Smooth muscle cell of trachea (primary cell): ENCODE data around the gene NHLRC2. TPM values are rescaled to one million over a fixed set of nuclear protein-coding genes. Genes with fewer than 3 reads are reported as not detected.

Source experiments
- total RNA-seq: library from RNA; depleted of rRNA; stranded (reverse); fragments of >200 nt; gene quantifications from 2 replicates; pipeline ENCODE4 v1.2.1, GENCODE V29; 2014

NHLRC2 gene, protein sequence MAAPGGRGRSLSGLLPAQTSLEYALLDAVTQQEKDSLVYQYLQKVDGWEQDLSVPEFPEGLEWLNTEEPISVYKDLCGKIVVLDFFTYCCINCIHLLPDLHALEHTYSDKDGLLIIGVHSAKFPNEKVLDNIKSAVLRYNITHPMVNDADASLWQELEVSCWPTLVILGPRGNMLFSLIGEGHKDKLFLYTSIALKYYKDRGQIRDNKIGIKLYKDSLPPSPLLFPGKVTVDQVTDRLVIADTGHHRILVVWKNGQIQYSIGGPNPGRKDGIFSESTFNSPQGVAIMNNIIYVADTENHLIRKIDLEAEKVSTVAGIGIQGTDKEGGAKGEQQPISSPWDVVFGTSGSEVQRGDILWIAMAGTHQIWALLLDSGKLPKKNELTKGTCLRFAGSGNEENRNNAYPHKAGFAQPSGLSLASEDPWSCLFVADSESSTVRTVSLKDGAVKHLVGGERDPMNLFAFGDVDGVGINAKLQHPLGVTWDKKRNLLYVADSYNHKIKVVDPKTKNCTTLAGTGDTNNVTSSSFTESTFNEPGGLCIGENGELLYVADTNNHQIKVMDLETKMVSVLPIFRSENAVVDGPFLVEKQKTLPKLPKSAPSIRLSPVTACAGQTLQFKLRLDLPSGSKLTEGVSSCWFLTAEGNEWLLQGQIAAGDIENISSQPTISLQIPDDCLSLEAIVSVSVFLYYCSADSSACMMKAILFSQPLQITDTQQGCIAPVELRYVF
- total RNA-seq: 8.4 and 12.8 TPM in 2 replicates

DNA sequence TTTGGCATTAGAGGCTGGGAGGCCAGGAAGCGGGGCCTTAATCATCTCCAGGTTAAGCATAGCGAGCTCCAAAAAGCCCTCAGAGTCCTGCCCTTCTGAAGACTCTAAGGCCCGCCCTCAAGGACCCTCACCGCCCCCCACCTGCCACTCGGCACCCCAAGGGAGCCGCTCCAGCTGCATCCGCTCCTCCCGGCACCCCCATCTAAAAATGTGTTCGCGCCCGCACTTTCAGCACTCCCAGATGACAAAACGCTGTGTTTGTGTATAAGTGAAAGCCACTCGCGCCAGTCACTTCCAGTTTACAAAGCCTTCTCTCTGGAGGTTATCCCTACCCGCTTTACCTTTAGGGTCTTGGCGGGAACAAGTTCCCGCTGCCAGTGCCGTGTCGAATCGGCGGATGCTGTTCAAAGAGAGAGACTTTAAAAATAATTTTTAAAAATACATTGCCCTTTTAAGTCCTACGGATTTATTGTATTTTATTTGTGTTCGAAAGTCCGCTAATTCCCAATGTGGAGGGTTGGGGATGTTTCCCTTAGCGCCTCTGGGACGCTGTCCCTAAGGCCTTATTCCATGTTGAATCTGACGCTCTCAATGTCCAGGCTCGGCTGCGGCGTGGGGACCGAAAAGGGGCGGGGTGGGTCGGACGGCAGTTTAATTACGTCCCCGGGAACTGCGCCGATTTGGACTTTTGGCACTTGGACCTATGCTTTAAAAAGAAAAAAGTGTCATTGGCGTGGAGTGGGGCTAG, at the start of gene NHLRC2, which contains the start of gene DCLRE1A:
TSS of gene NHLRC2 (plus strand) at position 649 of the 748 bp plus-strand sequence. CDS start 212 bp downstream, outside the sequence.
TSS of gene DCLRE1A (minus strand) at position 70 of the 748 bp plus-strand sequence. CDS start 900 bp downstream, outside the sequence.

Other genes starting within 250 kb of the NHLRC2 start
- gene NRAP, start 190.6 kb upstream of the NHLRC2 start, total RNA-seq: not detected in 2 replicates
- gene CASP7, start 174.7 kb upstream of the NHLRC2 start, total RNA-seq: 29.2 and 35.6 TPM in 2 replicates
- under 0.01 TPM in 1 of 2 replicates, not detected in the other for gene PLEKHS1, start 103.0 kb upstream of the NHLRC2 start, total RNA-seq
- 4.8 and 8.3 TPM in 2 replicates for gene DCLRE1A, start 579 bp upstream of the NHLRC2 start, total RNA-seq
- gene ADRB1, start 189.2 kb downstream of the NHLRC2 start, total RNA-seq: under 0.01 TPM in 1 of 2 replicates, not detected in the other